HG02852 (cell line): Measurements from ENCODE around the gene SLC9A2.

Source experiments
- ATAC-seq: cut with Tn5 transposase; IDR thresholded peaks from one replicate; pipeline ENCODE4 v1.9.1; 2021; ENCODE audit warnings: mild to moderate bottlenecking, moderate library complexity; ENCODE audit not compliant: unreplicated experiment

SLC9A2 gene

GRCh38 chr2:102669401-102669800 is 50.0 kb downstream of the SLC9A2 start:
- ATAC-seq, result no peak

GRCh38 chr2:102672107-102672776 is 52.9 kb downstream of the SLC9A2 start:
- no peak for ATAC-seq

DNA sequence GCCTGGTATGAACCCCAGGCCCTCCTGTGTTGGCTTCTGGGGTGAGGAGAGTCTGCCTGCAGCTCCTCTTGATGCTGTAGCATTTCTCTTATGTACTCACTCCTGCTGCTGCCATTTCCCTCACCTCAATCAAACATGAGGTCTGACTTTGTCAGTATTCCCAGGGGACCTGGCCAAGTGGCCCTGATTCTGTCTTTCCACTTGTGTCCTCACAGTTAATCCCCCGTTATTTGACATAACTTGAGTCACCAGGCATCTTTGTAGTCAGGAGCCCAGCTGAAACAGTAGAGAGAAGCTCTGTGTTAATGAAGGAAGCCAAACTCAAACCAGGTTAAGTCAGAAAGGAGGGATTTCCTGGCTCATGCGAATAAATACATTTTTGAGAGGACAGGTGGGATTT is 55.0 kb downstream of the SLC9A2 start:
- no peak for ATAC-seq

GRCh38 chr2:102674836-102675235 is 55.5 kb downstream of the SLC9A2 start:
- no peak for ATAC-seq

- ATAC-seq, result no peak
Observed at GRCh38 chr2:102677244-102678215, 58.2 kb downstream of the SLC9A2 start.

DNA sequence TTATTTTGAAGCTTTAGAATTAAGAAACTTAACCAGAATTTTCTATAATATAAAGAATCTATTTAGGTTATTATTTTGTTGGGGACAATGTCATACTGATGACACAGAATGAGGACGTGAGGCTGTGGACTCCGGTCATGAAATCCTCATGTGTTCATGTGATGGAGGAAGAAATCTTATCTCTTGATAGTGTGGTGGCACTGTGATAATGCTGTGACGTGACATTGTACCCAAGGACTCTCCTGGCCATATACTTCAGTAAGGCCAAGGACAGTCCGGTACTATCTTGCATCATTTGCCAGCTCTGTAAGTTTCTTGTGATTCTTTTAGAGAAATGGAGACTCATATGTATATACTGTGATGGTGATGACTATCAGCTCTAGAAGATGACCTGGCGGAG is 59.1 kb downstream of the SLC9A2 start:
- ATAC-seq, result no peak

DNA sequence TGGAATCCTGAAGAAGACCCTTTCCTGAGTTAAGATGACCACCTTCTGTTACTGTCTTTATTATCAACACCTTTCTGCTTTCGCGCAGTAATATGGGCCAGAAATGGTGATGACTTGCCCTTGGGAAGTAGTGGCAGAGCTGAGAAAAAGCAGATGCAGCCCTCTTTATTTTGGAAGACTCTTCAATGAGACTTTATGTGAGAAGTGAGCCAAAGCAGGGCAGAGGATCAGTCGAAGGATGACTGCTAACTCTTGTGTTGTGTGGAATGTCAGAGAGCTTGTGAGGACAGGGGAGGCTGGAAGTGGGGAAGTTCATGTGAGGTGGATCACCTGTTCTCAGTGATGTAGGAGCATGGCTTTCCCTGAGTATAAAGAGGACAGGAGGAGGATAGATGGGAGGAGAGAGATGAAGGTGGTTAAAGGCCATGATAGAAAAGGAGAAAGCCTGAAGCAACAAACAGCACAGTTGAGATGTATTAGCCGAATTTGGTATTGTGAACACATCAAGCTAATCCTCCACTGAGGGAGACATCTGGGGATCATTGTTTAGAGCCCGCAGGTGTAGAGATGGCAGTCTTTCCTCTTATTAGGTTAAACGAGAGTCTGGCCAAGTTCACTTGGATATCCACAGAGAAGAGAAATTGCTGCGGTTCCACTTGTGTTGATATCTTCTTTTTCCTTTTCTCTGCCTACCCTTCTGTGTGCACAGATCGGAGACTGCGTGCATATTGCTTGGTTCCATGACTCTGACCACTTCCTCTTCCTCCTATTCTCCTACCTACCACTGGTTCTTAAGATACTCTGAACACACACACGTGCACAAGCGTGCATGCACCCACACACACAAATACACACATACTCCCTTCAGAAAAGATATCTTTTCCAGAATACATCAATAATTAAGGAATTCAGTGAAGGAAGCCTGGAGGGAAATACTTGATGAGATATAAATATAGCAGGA is 67.4 kb downstream of the SLC9A2 start:
- ATAC-seq, result no peak

DNA sequence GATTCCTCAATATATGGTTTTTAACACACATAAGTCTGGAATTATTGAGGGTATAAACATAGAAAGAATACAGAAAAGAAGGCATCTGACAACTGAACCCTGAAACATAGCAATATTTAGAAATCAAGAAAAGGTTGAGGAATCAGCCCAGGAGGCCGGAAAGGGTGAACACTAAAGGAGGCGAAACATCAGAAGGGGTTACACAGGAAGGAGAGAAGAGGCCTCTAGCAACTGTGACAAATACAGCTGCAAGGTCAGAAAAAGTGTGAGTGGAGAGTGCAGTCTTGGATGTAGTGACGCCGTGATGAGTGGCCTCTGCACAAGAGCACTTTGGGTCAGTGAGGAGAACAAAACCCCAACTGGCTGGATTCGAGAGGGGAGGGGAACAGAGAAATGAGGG is 70.7 kb downstream of the SLC9A2 start:
- ATAC-seq, result no peak

- no peak for ATAC-seq
Observed at GRCh38 chr2:102696463-102696862, 77.1 kb downstream of the SLC9A2 start.

- ATAC-seq, result no peak
Observed at GRCh38 chr2:102698369-102699111, 79.2 kb downstream of the SLC9A2 start.

DNA sequence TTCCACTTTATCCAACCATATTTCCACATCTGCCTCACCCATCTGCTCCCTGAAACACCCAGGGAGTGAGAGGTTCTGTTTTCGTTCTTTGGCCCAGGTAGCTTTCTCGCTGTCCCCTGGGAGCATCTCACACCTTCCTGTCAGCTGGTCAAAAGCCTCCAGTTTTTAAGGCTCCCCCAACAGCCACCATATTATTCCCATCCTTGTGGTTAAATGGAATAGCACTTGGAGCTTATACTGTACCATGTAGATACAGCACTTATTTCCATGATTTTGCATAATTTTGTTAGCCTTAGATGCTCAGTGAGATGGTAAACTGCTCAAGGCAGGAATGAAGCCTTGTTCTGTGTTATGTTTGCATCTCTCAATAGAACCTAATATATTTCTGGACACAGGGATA is 84.0 kb downstream of the SLC9A2 start:
- no peak for ATAC-seq

GRCh38 chr2:102703748-102704147 is 84.4 kb downstream of the SLC9A2 start:
- no peak for ATAC-seq

- no peak for ATAC-seq
Observed at GRCh38 chr2:102704531-102704930, 85.2 kb downstream of the SLC9A2 start.

GRCh38 chr2:102707796-102708695 is 88.7 kb downstream of the SLC9A2 start:
- ATAC-seq, result no peak

GRCh38 chr2:102708847-102709559 is 89.7 kb downstream of the SLC9A2 start:
- no peak for ATAC-seq

DNA sequence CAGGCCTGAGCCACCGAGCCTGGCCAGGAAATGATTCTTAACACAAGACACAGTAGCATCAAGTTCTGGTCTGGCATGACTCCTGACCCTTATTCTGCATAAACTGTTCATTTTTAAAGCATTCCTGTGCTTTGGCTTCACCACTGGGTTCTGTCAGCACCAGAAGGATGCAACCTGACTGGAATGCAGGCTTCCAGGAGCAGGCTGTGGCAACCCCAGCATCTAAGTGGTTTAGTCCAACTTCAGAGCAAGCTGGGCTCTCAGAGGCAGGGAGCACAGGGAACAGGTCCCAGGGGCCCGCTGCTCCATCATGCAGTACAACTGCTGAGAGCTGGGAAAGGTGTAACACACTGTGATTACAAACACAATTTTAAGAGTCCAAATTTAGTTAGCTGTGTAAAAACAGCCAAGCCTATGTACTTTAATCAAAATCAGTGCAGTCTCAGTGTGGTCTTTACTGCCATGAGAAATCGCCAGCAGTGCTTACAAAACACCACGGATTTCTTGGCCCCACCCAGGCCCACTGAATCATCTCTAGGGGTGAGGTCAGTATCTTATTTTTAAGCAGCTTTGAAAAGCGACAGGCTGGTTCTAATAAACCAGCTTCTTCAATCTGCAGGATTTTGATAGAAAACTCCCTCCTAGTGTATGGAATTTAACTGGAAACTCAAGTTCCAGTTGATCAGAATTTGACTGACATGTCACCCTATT is 98.1 kb downstream of the SLC9A2 start:
- ATAC-seq, result no peak

GRCh38 chr2:102718387-102719316 is 99.3 kb downstream of the SLC9A2 start:
- no peak for ATAC-seq
